Muscle layer of colon (tissue), 2 donors: ENCODE results near the gene PML.

ENCODE experiments used
- H3K27ac ChIP-seq: one replicate; pipeline ENCODE4 v1.7.0; 2013; ENCODE audit warnings: low read depth, mild to moderate bottlenecking, low read length, moderate library complexity
- H3K27me3 ChIP-seq, 2 donors: one replicate each; pipeline ENCODE4 v1.7.0; 2013; ENCODE audit warnings: low read length in 2 of 2, mild to moderate bottlenecking in 2 of 2; ENCODE audit not compliant: insufficient read depth in 2 of 2, control insufficient read depth in 1 of 2
- H3K36me3 ChIP-seq: one replicate; pipeline ENCODE4 v1.7.0; 2013; ENCODE audit warnings: mild to moderate bottlenecking, low read length; ENCODE audit not compliant: insufficient read depth
- H3K4me1 ChIP-seq: one replicate; pipeline ENCODE4 v1.7.0; 2013; ENCODE audit warnings: mild to moderate bottlenecking, low read length; ENCODE audit not compliant: insufficient read depth
- H3K4me3 ChIP-seq, 2 donors: one replicate each; pipeline ENCODE4 v1.7.0; 2013; ENCODE audit warnings: low read length in 2 of 2, low read depth in 1 of 2, mild to moderate bottlenecking in 1 of 2, moderate library complexity in 1 of 2
- H3K9ac ChIP-seq: one replicate; pipeline ENCODE4 v1.7.0; 2013; ENCODE audit warnings: low read length
- H3K9me3 ChIP-seq: one replicate; pipeline ENCODE4 v1.7.0; 2013; ENCODE audit warnings: mild to moderate bottlenecking, low read length
- donor health status: abdominal sarcoma.
- donor health status: Adenocarcinoma of cecum.

Gene PML

GRCh38 chr15:73996267-73996666, 1.8 kb downstream of the PML start:
- no peaks in the 10 kb centered on the region for H3K9me3 ChIP-seq
- H3K4me3 ChIP-seq, result peak overlapping the region in 1 of 2 donors; percentile 97
- H3K4me1 ChIP-seq, result peaks cover 68% of the 10 kb centered on the region
- H3K27me3 ChIP-seq, result no peaks in the 10 kb centered on the region
- peaks cover 4% of the 10 kb centered on the region for H3K36me3 ChIP-seq
- peak overlapping the region; percentile 19 for H3K27ac ChIP-seq
- H3K9ac ChIP-seq, result peak overlapping the region; percentile 36

- peak overlapping the region; percentile 36 for H3K9ac ChIP-seq
- peak overlapping the region in 1 of 2 donors; percentile 97 for H3K4me3 ChIP-seq
- H3K36me3 ChIP-seq, result peaks cover 8% of the 10 kb centered on the region
- H3K9me3 ChIP-seq, result no peaks in the 10 kb centered on the region
- no peaks in the 10 kb centered on the region for H3K27me3 ChIP-seq
- peak overlapping the region; percentile 19 for H3K27ac ChIP-seq
- H3K4me1 ChIP-seq, result peaks cover 64% of the 10 kb centered on the region
Measured at GRCh38 chr15:73996939-73997338, 2.4 kb downstream of the PML start.

- H3K4me3 ChIP-seq, result no peak overlapping the region
- no peaks in the 10 kb centered on the region for H3K9me3 ChIP-seq
- peaks cover 9% of the 10 kb centered on the region for H3K36me3 ChIP-seq
- H3K27ac ChIP-seq, result no peak overlapping the region
- H3K27me3 ChIP-seq, result no peaks in the 10 kb centered on the region
- no peak overlapping the region for H3K9ac ChIP-seq
- peaks cover 57% of the 10 kb centered on the region for H3K4me1 ChIP-seq
Measured at GRCh38 chr15:73997986-73998385, 3.5 kb downstream of the PML start.

GRCh38 chr15:74006774-74007639, 12.5 kb downstream of the PML start:
- Histone ChIP-seq H3K9me3 (no peaks in the 10 kb centered on the region), H3K4me3 (peak overlapping the region in 1 of 2 donors; percentile 28), H3K4me1 (peaks cover 66% of the 10 kb centered on the region), H3K27ac (peak overlapping the region; percentile 89), H3K36me3 (peaks cover 5% of the 10 kb centered on the region), H3K9ac (no peak overlapping the region), H3K27me3 (no peaks in the 10 kb centered on the region)

- H3K27me3 ChIP-seq, result no peaks in the 10 kb centered on the region
- peak overlapping the region; percentile 89 for H3K27ac ChIP-seq
- H3K36me3 ChIP-seq, result peaks cover 4% of the 10 kb centered on the region
- H3K9ac ChIP-seq, result no peak overlapping the region
- peak overlapping the region in 1 of 2 donors; percentile 28 for H3K4me3 ChIP-seq
- peaks cover 68% of the 10 kb centered on the region for H3K4me1 ChIP-seq
- no peaks in the 10 kb centered on the region for H3K9me3 ChIP-seq
Measured at GRCh38 chr15:74007820-74008371, 13.4 kb downstream of the PML start.

- Histone ChIP-seq H3K27me3 (no peaks in the 10 kb centered on the region), H3K9ac (no peak overlapping the region), H3K4me3 (no peak overlapping the region), H3K36me3 (no peaks in the 10 kb centered on the region), H3K4me1 (peaks cover 68% of the 10 kb centered on the region), H3K9me3 (no peaks in the 10 kb centered on the region), H3K27ac (no peak overlapping the region)
Measured at GRCh38 chr15:74008901-74009300, 14.4 kb downstream of the PML start.

- Histone ChIP-seq H3K4me3 (peak overlapping the region in 1 of 2 donors; percentile 33), H3K4me1 (peaks cover 59% of the 10 kb centered on the region), H3K9ac (no peak overlapping the region), H3K27ac (no peak overlapping the region), H3K27me3 (no peaks in the 10 kb centered on the region), H3K9me3 (no peaks in the 10 kb centered on the region), H3K36me3 (peaks cover 7% of the 10 kb centered on the region)
Measured at GRCh38 chr15:74010929-74011540, 16.5 kb downstream of the PML start.

GRCh38 chr15:74011610-74012009, 17.1 kb downstream of the PML start:
- no peak overlapping the region for H3K9ac ChIP-seq

GRCh38 chr15:74013374-74013894, 18.9 kb downstream of the PML start:
- Histone ChIP-seq H3K9me3 (no peaks in the 10 kb centered on the region), H3K27ac (no peak overlapping the region), H3K27me3 (no peaks in the 10 kb centered on the region), H3K4me1 (peaks cover 36% of the 10 kb centered on the region), H3K9ac (no peak overlapping the region), H3K4me3 (no peak overlapping the region), H3K36me3 (peaks cover 7% of the 10 kb centered on the region)

More at GRCh38 chr15:74011610-74012009, 17.1 kb downstream of the PML start:
- Histone ChIP-seq H3K9me3 (no peaks in the 10 kb centered on the region), H3K4me1 (peaks cover 53% of the 10 kb centered on the region), H3K36me3 (peaks cover 7% of the 10 kb centered on the region), H3K27me3 (no peaks in the 10 kb centered on the region), H3K4me3 (peak overlapping the region in 1 of 2 donors; percentile 33), H3K27ac (no peak overlapping the region)

- Histone ChIP-seq H3K4me3 (no peak overlapping the region), H3K9ac (no peak overlapping the region), H3K27ac (no peak overlapping the region), H3K9me3 (no peaks in the 10 kb centered on the region), H3K27me3 (no peaks in the 10 kb centered on the region), H3K4me1 (peaks cover 15% of the 10 kb centered on the region), H3K36me3 (peaks cover 34% of the 10 kb centered on the region)
Measured at GRCh38 chr15:74019734-74020133, 25.2 kb downstream of the PML start.

- Histone ChIP-seq H3K9ac (no peak overlapping the region), H3K9me3 (no peaks in the 10 kb centered on the region), H3K27me3 (no peaks in the 10 kb centered on the region), H3K4me1 (peaks cover 35% of the 10 kb centered on the region), H3K4me3 (no peak overlapping the region), H3K36me3 (peaks cover 39% of the 10 kb centered on the region), H3K27ac (no peak overlapping the region)
Measured at GRCh38 chr15:74022706-74023470, 28.4 kb downstream of the PML start.
